ENCODE results near the gene TNS1.

GRCh38 chr2:218001629-218002028, 1.2 kb downstream of the TNS1 start:
- TF ChIP-seq ZFX (IDR thresholded peaks at IDR 0.05) (no peak), CTCF (IDR thresholded peaks at IDR 0.05 in 2 of 3, conservative IDR thresholded peaks at IDR 0.05 in 1 of 3; ENCODE audit: borderline replicate concordance in 1 of 3, insufficient read depth in 1 of 3, low read depth in 2 of 3, low read length in 2 of 3) (no peak), RAD21 (IDR thresholded peaks at IDR 0.05; ENCODE audit: low read depth) (no peak), YY1 (IDR thresholded peaks at IDR 0.05; ENCODE audit: extremely low read depth, insufficient replicate concordance, low read depth, low read length) (no peak), MAX (IDR thresholded peaks at IDR 0.05) (no peak), CEBPB (IDR thresholded peaks at IDR 0.05; ENCODE audit: low read depth) (no peak), SRF (IDR thresholded peaks at IDR 0.05; ENCODE audit: low read depth) (no peak), ATF3 (IDR thresholded peaks at IDR 0.05) (no peak), POLR2A (IDR thresholded peaks at IDR 0.05; ENCODE audit: borderline replicate concordance, extremely low read depth, insufficient read depth, insufficient read length) (no peak), EZH2 (IDR thresholded peaks at IDR 0.05) (no peak), FOSL1 (IDR thresholded peaks at IDR 0.05; ENCODE audit: low read depth) (no peak), EZH2phosphoT487 (IDR thresholded peaks at IDR 0.05; ENCODE audit: borderline replicate concordance) (no peak)

All from HCT116 (cell line).